ENCODE results near the gene C6orf62.

DNA sequence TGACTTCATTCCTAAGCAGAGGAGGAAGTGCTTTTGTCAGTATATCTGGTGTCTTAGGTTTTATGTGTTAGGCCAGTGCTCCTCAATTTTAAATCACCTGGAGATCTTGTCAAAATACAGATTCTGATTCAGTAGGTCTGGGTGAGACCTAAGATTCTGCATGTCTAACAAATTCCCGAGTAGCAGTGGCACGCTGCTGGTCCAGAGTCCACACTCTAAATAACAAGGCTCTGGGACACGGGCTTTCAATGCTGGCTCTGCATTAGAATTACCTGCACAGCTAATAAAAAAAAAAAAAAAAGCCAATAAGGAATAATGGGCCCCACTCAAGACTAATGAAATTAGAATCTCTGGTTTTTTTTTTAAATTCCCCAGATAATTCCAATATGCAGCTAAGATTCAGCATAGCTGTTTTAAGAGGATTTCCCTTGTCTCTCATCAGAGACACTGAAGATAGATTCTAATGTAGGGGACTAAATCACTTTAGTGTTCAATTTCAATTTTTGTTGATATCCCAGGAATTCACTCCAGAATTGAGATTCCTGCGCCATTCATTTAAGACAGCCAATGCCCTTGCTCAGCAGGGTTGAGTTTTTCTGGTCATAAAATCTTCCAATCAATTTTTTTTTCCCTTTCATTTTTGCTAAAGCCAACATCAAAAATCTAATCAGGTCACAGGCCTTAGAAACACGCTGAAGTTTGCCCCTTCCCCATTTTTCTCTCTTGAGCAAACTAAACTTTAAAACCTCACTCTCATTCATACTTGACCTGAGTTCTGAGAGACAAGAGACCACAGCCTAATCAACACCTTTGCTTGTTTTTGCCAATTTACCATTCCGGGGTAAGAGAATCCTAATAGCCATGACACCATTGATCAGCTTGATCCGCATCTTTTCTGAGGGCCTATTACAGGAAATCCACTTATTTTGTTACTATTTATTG, 54.6 kb downstream of the C6orf62 start:
- TF ChIP-seq POLR2AphosphoS5 (IDR thresholded peaks at IDR 0.05; ENCODE audit: low read depth) (no peak), EZH2 (IDR thresholded peaks at IDR 0.05; ENCODE audit: low read depth, unreplicated experiment) (no peak), ETS1 (IDR thresholded peaks at IDR 0.05) (no peak), EZH2phosphoT487 (IDR thresholded peaks at IDR 0.05; ENCODE audit: unreplicated experiment) (no peak), STAT1 (IDR thresholded peaks at IDR 0.05; ENCODE audit: unreplicated experiment) (no peak), CREB1 (CRISPR knock-in tag; IDR thresholded peaks at IDR 0.05; ENCODE audit: low read depth) (no peak)
- TF ChIP-seq, protein P1, sequence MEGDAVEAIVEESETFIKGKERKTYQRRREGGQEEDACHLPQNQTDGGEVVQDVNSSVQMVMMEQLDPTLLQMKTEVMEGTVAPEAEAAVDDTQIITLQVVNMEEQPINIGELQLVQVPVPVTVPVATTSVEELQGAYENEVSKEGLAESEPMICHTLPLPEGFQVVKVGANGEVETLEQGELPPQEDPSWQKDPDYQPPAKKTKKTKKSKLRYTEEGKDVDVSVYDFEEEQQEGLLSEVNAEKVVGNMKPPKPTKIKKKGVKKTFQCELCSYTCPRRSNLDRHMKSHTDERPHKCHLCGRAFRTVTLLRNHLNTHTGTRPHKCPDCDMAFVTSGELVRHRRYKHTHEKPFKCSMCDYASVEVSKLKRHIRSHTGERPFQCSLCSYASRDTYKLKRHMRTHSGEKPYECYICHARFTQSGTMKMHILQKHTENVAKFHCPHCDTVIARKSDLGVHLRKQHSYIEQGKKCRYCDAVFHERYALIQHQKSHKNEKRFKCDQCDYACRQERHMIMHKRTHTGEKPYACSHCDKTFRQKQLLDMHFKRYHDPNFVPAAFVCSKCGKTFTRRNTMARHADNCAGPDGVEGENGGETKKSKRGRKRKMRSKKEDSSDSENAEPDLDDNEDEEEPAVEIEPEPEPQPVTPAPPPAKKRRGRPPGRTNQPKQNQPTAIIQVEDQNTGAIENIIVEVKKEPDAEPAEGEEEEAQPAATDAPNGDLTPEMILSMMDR (conservative IDR thresholded peaks at IDR 0.05; ENCODE audit: low read depth in 2 of 2), result no peak
- TF ChIP-seq, protein P2, sequence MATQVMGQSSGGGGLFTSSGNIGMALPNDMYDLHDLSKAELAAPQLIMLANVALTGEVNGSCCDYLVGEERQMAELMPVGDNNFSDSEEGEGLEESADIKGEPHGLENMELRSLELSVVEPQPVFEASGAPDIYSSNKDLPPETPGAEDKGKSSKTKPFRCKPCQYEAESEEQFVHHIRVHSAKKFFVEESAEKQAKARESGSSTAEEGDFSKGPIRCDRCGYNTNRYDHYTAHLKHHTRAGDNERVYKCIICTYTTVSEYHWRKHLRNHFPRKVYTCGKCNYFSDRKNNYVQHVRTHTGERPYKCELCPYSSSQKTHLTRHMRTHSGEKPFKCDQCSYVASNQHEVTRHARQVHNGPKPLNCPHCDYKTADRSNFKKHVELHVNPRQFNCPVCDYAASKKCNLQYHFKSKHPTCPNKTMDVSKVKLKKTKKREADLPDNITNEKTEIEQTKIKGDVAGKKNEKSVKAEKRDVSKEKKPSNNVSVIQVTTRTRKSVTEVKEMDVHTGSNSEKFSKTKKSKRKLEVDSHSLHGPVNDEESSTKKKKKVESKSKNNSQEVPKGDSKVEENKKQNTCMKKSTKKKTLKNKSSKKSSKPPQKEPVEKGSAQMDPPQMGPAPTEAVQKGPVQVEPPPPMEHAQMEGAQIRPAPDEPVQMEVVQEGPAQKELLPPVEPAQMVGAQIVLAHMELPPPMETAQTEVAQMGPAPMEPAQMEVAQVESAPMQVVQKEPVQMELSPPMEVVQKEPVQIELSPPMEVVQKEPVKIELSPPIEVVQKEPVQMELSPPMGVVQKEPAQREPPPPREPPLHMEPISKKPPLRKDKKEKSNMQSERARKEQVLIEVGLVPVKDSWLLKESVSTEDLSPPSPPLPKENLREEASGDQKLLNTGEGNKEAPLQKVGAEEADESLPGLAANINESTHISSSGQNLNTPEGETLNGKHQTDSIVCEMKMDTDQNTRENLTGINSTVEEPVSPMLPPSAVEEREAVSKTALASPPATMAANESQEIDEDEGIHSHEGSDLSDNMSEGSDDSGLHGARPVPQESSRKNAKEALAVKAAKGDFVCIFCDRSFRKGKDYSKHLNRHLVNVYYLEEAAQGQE (IDR thresholded peaks at IDR 0.05; ENCODE audit: unreplicated experiment), result no peak
